Neural cell (in vitro differentiated cells): ENCODE data around the gene MARCHF6. TPM values are rescaled to one million over a fixed set of nuclear protein-coding genes. Genes with fewer than 3 reads are reported as not detected.

Source experiments
- H2AFZ ChIP-seq: fragments of 200-600, 300-800 bp; sonication (generic), shearing (Covaris generic); 2 replicates; pipeline ENCODE4 v1.6.0; 2014; ENCODE audit warnings: low read depth, mild to moderate bottlenecking, antibody characterized with exemption, low read length, moderate library complexity
- H3F3A ChIP-seq: fragments of 200-600 bp; shearing (Covaris generic); 2 replicates; pipeline ENCODE4 v1.6.1; 2016; ENCODE audit warnings: mild to moderate bottlenecking, moderate library complexity, mixed read lengths, antibody characterized with exemption, low read length; ENCODE audit not compliant: insufficient read depth, poor library complexity, severe bottlenecking
- H3K27ac ChIP-seq: fragments of 200-600, 300-800 bp; sonication (generic), shearing (Covaris generic); 2 replicates; pipeline ENCODE4 v1.5.1; 2014; ENCODE audit warnings: mild to moderate bottlenecking, low read length, moderate library complexity
- H3K27me3 ChIP-seq: fragments of 300-800, 200-600 bp; sonication (generic), shearing (Covaris generic); 2 replicates; pipeline ENCODE4 v1.6.0; 2014; ENCODE audit warnings: mild to moderate bottlenecking, low read depth, low read length, moderate library complexity; ENCODE audit not compliant: insufficient read depth
- H3K36me3 ChIP-seq: fragments of 300-800, 200-600 bp; sonication (generic), shearing (Covaris generic); 2 replicates; pipeline ENCODE4 v1.5.1; 2014; ENCODE audit warnings: mild to moderate bottlenecking, antibody characterized with exemption, low read length, moderate library complexity; ENCODE audit not compliant: insufficient read depth
- H3K4me2 ChIP-seq: fragments of 300-800, 200-600 bp; sonication (generic), shearing (Covaris generic); 2 replicates; pipeline ENCODE4 v1.6.0; 2014; ENCODE audit warnings: mild to moderate bottlenecking, low read length
- H3K4me3 ChIP-seq: fragments of 300-800, 200-600 bp; sonication (generic), shearing (Covaris generic); 2 replicates; pipeline ENCODE4 v1.5.1; 2014; ENCODE audit warnings: mild to moderate bottlenecking, low read length, moderate library complexity
- H3K79me2 ChIP-seq: fragments of 200-600 bp; shearing (Covaris generic); replicated peaks from 2 replicates; pipeline ENCODE4 v1.6.0; 2014; ENCODE audit warnings: mild to moderate bottlenecking, low read length, moderate library complexity; ENCODE audit not compliant: insufficient read depth
- H3K9ac ChIP-seq: fragments of 300-800, 200-600 bp; sonication (generic), shearing (Covaris generic); 2 replicates; pipeline ENCODE4 v1.6.1; 2016; ENCODE audit warnings: mild to moderate bottlenecking, low read length, mixed read lengths
- H3K9me2 ChIP-seq: fragments of 200-600 bp; shearing (Covaris generic); 2 replicates; pipeline ENCODE4 v1.6.1; 2016; ENCODE audit warnings: mild to moderate bottlenecking, low read length, mixed read lengths; ENCODE audit not compliant: insufficient read depth
- H3K9me3 ChIP-seq: fragments of 200-600, 300-800 bp; sonication (generic), shearing (Covaris generic); 2 replicates; pipeline ENCODE4 v1.6.1; 2016; ENCODE audit warnings: mild to moderate bottlenecking, mixed run types, low read length, moderate library complexity, mixed read lengths
- H4K20me1 ChIP-seq: fragments of 200-600 bp; shearing (Covaris generic); 2 replicates; pipeline ENCODE4 v1.6.1; 2016; ENCODE audit warnings: mild to moderate bottlenecking, mixed run types; ENCODE audit not compliant: insufficient read depth
- CTCF ChIP-seq: fragments of 450-650 bp; IDR thresholded peaks from 2 replicates; pipeline ENCODE4 v1.5.1; 2014; ENCODE audit warnings: antibody characterized with exemption, mild to moderate bottlenecking, moderate library complexity; ENCODE audit not compliant: poor library complexity, severe bottlenecking
- EP300 ChIP-seq: fragments of 450-650 bp; conservative IDR thresholded peaks from 2 replicates; pipeline ENCODE4 v1.6.1; 2014; ENCODE audit warnings: antibody characterized with exemption, mild to moderate bottlenecking, moderate library complexity; ENCODE audit not compliant: poor library complexity, severe bottlenecking
- EZH2 ChIP-seq: fragments of 200-600, 300-800 bp; shearing (Covaris generic), sonication (generic); IDR thresholded peaks from 2 replicates; pipeline ENCODE4 v1.6.1; 2014; ENCODE audit warnings: antibody characterized with exemption, low read length, borderline replicate concordance, mild to moderate bottlenecking; ENCODE audit not compliant: insufficient read depth, poor library complexity, severe bottlenecking
- MXI1 ChIP-seq: fragments of 450-650 bp; conservative IDR thresholded peaks from 2 replicates; pipeline ENCODE4 v1.6.1; 2014; ENCODE audit warnings: antibody characterized with exemption, mild to moderate bottlenecking; ENCODE audit not compliant: poor library complexity, severe bottlenecking
- POLR2AphosphoS5 ChIP-seq: IDR thresholded peaks from 2 replicates; pipeline ENCODE4 v1.6.1; 2012
- RAD21 ChIP-seq: fragments of 450-650 bp; conservative IDR thresholded peaks from 2 replicates; pipeline ENCODE4 v1.6.1; 2014; ENCODE audit warnings: antibody characterized with exemption, mild to moderate bottlenecking, moderate library complexity
- SMC3 ChIP-seq: fragments of 450-650 bp; conservative IDR thresholded peaks from 2 replicates; pipeline ENCODE4 v1.6.1; 2014; ENCODE audit warnings: antibody characterized with exemption, mild to moderate bottlenecking, moderate library complexity; ENCODE audit not compliant: poor library complexity
- TAF1 ChIP-seq: IDR thresholded peaks from 2 replicates; pipeline ENCODE4 v1.6.1; 2012; ENCODE audit warnings: low read depth
- polyA plus RNA-seq: library from polyadenylated mRNA; depleted of rRNA; stranded (reverse); fragments of >200 nt; gene quantifications from 2 replicates; pipeline ENCODE4 v1.2.3, GENCODE V29; 2014
- TF ChIP-seq, protein P1 (sequence below): IDR thresholded peaks from 2 replicates; pipeline ENCODE4 v1.6.1; 2012; ENCODE audit warnings: borderline replicate concordance

Gene MARCHF6
- polyA plus RNA-seq, 1 donor from 2014 or later: 282 TPM

DNA sequence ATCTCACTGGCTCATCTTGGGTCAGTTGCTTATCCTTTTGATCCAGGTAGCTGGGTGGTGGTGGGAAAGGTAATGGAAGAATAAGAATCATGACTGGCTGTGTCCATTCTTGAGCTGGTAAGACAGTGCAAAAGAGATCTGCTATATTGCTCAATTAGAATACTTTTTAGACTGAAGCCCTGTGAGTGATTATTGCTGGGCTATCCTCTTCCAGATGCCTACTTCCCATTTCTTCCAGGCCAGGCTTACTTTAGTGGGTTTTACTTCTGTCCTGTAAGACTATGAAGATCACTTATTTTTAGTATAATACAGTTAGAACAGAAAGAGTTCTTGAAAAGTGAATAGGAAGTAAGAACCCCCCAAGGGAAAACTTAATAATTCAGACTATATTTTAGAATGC, 7.2 kb downstream of the MARCHF6 start:
- Histone ChIP-seq H3F3A (peaks cover 3% of the 10 kb centered on the region), H3K27me3 (no peaks in the 10 kb centered on the region), H4K20me1 (no peaks in the 10 kb centered on the region), H3K4me2 (no peak overlapping the region), H3K9me3 (no peaks in the 10 kb centered on the region), H3K36me3 (no peaks in the 10 kb centered on the region), H3K4me3 (no peak overlapping the region), H3K27ac (no peak overlapping the region), H3K9me2 (no peaks in the 10 kb centered on the region), H3K79me2 (peaks cover 98% of the 10 kb centered on the region), H3K9ac (no peak overlapping the region), H2AFZ (no peak overlapping the region)
- TF ChIP-seq MXI1 (no peak), POLR2AphosphoS5 (no peak), EP300 (no peak), EZH2 (no peak), SMC3 (no peak), RAD21 (no peak), CTCF (no peak), TAF1 (no peak)
- TF ChIP-seq, protein P1, sequence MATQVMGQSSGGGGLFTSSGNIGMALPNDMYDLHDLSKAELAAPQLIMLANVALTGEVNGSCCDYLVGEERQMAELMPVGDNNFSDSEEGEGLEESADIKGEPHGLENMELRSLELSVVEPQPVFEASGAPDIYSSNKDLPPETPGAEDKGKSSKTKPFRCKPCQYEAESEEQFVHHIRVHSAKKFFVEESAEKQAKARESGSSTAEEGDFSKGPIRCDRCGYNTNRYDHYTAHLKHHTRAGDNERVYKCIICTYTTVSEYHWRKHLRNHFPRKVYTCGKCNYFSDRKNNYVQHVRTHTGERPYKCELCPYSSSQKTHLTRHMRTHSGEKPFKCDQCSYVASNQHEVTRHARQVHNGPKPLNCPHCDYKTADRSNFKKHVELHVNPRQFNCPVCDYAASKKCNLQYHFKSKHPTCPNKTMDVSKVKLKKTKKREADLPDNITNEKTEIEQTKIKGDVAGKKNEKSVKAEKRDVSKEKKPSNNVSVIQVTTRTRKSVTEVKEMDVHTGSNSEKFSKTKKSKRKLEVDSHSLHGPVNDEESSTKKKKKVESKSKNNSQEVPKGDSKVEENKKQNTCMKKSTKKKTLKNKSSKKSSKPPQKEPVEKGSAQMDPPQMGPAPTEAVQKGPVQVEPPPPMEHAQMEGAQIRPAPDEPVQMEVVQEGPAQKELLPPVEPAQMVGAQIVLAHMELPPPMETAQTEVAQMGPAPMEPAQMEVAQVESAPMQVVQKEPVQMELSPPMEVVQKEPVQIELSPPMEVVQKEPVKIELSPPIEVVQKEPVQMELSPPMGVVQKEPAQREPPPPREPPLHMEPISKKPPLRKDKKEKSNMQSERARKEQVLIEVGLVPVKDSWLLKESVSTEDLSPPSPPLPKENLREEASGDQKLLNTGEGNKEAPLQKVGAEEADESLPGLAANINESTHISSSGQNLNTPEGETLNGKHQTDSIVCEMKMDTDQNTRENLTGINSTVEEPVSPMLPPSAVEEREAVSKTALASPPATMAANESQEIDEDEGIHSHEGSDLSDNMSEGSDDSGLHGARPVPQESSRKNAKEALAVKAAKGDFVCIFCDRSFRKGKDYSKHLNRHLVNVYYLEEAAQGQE: no peak

- TF ChIP-seq EP300: no peak
- no peak for TF ChIP-seq SMC3
- no peak for TF ChIP-seq TAF1
- no peak for TF ChIP-seq CTCF
- TF ChIP-seq POLR2AphosphoS5: no peak
- TF ChIP-seq EZH2: no peak
- TF ChIP-seq MXI1: no peak
- TF ChIP-seq, protein P1: no peak
- no peak for TF ChIP-seq RAD21
- Histone ChIP-seq H3K36me3 (no peaks in the 10 kb centered on the region), H3K4me3 (no peak overlapping the region), H3K27me3 (no peaks in the 10 kb centered on the region), H3K79me2 (peaks cover 99% of the 10 kb centered on the region), H3K27ac (no peak overlapping the region), H3K4me2 (no peak overlapping the region), H4K20me1 (peaks cover 3% of the 10 kb centered on the region), H3K9me3 (no peaks in the 10 kb centered on the region), H3K9me2 (no peaks in the 10 kb centered on the region), H2AFZ (no peak overlapping the region), H3F3A (peaks cover 3% of the 10 kb centered on the region), H3K9ac (no peak overlapping the region)
Measured at GRCh38 chr5:10363519-10364185, 10.2 kb downstream of the MARCHF6 start.
